Suprapubic skin (tissue), 3 donors: Measurements from ENCODE around the gene SPIRE2.

Experiments used
- EP300 ChIP-seq: sonication (generic); formaldehyde crosslinking; IDR thresholded peaks from one replicate; pipeline ENCODE4 v1.6.1; 2017; ENCODE audit warnings: antibody characterized with exemption
- TF ChIP-seq, protein P1 (sequence below), 2 donors: fragments of 200-600 bp in 1 of 2; fragments of 450-650 bp in 1 of 2; sonication (generic) in 1 of 2; IDR thresholded peaks; one replicate each; pipeline ENCODE4 v1.5.1; 2016 to 2019; ENCODE audit warnings: antibody characterized with exemption in 2 of 2, mild to moderate bottlenecking in 1 of 2, moderate library complexity in 1 of 2

GRCh38 chr16:89912143-89912542 is 83.9 kb downstream of the SPIRE2 start:
- TF ChIP-seq, protein P1, sequence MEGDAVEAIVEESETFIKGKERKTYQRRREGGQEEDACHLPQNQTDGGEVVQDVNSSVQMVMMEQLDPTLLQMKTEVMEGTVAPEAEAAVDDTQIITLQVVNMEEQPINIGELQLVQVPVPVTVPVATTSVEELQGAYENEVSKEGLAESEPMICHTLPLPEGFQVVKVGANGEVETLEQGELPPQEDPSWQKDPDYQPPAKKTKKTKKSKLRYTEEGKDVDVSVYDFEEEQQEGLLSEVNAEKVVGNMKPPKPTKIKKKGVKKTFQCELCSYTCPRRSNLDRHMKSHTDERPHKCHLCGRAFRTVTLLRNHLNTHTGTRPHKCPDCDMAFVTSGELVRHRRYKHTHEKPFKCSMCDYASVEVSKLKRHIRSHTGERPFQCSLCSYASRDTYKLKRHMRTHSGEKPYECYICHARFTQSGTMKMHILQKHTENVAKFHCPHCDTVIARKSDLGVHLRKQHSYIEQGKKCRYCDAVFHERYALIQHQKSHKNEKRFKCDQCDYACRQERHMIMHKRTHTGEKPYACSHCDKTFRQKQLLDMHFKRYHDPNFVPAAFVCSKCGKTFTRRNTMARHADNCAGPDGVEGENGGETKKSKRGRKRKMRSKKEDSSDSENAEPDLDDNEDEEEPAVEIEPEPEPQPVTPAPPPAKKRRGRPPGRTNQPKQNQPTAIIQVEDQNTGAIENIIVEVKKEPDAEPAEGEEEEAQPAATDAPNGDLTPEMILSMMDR (IDR thresholded peaks at IDR 0.05): no peak
- no peak for TF ChIP-seq EP300
